Measurements from ENCODE around the gene RAB34. TPM values are rescaled to one million over a fixed set of nuclear protein-coding genes. Genes with fewer than 3 reads are reported as not detected.

RAB34 gene
- polyA plus RNA-seq, 3 donors, result 66.7 to 93.3 (median 79.1) TPM

GRCh38 chr17:28703552-28704218 is 14.0 kb downstream of the RAB34 start:
- H3K9me3 ChIP-seq (replicated peaks in 1 of 2; ENCODE audit: control insufficient read depth in 1 of 2, insufficient read depth in 1 of 2, low read length in 2 of 2), result no peaks in the 10 kb centered on the region
- intact Hi-C loops (cut with micrococcal nuclease), result no loop called here
- 95% methylated on average over 11 of the region's 16 CpGs for WGBS (ENCODE audit: insufficient coverage)
- no peak overlapping the region for H3K4me2 ChIP-seq (replicated peaks; ENCODE audit: extremely low read depth, low read length, poor library complexity, severe bottlenecking)
- H4K20me1 ChIP-seq (ENCODE audit: insufficient read depth, low read length), result peaks cover 14% of the 10 kb centered on the region
- H3K36me3 ChIP-seq (replicated peaks in 1 of 2; ENCODE audit: control insufficient read depth in 1 of 2, insufficient read depth in 2 of 2, low read length in 2 of 2), result peaks cover 59 to 71% of the 10 kb centered on the region in 2 donors
- DNase-seq, result no peak
- peak overlapping the region in 1 of 7 donors; percentile 52 for H3K27ac Mint-ChIP-seq
- TF ChIP-seq, protein P1, sequence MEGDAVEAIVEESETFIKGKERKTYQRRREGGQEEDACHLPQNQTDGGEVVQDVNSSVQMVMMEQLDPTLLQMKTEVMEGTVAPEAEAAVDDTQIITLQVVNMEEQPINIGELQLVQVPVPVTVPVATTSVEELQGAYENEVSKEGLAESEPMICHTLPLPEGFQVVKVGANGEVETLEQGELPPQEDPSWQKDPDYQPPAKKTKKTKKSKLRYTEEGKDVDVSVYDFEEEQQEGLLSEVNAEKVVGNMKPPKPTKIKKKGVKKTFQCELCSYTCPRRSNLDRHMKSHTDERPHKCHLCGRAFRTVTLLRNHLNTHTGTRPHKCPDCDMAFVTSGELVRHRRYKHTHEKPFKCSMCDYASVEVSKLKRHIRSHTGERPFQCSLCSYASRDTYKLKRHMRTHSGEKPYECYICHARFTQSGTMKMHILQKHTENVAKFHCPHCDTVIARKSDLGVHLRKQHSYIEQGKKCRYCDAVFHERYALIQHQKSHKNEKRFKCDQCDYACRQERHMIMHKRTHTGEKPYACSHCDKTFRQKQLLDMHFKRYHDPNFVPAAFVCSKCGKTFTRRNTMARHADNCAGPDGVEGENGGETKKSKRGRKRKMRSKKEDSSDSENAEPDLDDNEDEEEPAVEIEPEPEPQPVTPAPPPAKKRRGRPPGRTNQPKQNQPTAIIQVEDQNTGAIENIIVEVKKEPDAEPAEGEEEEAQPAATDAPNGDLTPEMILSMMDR (IDR thresholded peaks at IDR 0.05), result no peak
- no peak overlapping the region for H3K9ac ChIP-seq (ENCODE audit: insufficient read depth, low read length, poor library complexity, severe bottlenecking)
- no peak overlapping the region for H2AFZ ChIP-seq (ENCODE audit: insufficient read depth, low read depth, low read length, poor library complexity, severe bottlenecking)
- H3K4me3 ChIP-seq (replicated peaks in 1 of 3; ENCODE audit: low read depth in 2 of 3, low read length in 3 of 3), result no peak overlapping the region
- H3K27ac ChIP-seq (ENCODE audit: low read depth in 1 of 2, low read length in 2 of 2), result no peak overlapping the region
- H3K4me1 ChIP-seq (ENCODE audit: control insufficient read depth in 1 of 2, insufficient read depth in 2 of 2, low read length in 2 of 2), result no peaks in the 10 kb centered on the region
- peaks cover 69 to 72% of the 10 kb centered on the region in 2 donors for H3K36me3 Mint-ChIP-seq
- H3K27me3 Mint-ChIP-seq (ENCODE audit: low read depth in 3 of 3), result peaks cover 0 to 2% (median 2%) of the 10 kb centered on the region in 3 donors
- H3K9me3 Mint-ChIP-seq, result no peaks in the 10 kb centered on the region
- H3K27me3 ChIP-seq (ENCODE audit: control insufficient read depth in 2 of 2, insufficient read depth in 2 of 2, low read length in 2 of 2), result no peaks in the 10 kb centered on the region
- peaks cover 2% of the 10 kb centered on the region for H3K4me1 Mint-ChIP-seq
- H3K4me3 Mint-ChIP-seq, result no peak overlapping the region
- H3K79me2 ChIP-seq (ENCODE audit: insufficient read depth, low read length), result no peaks in the 10 kb centered on the region

GRCh38 chr17:28702752-28703150 is 14.9 kb downstream of the RAB34 start:
- H3K9me3 Mint-ChIP-seq, result no peaks in the 10 kb centered on the region
- no peak overlapping the region for H3K4me3 ChIP-seq (replicated peaks in 1 of 3; ENCODE audit: low read depth in 2 of 3, low read length in 3 of 3)
- intact Hi-C loops (cut with micrococcal nuclease), result no loop called here
- H3K9ac ChIP-seq (ENCODE audit: insufficient read depth, low read length, poor library complexity, severe bottlenecking), result no peak overlapping the region
- peaks cover 68 to 80% of the 10 kb centered on the region in 2 donors for H3K36me3 ChIP-seq (replicated peaks in 1 of 2; ENCODE audit: control insufficient read depth in 1 of 2, insufficient read depth in 2 of 2, low read length in 2 of 2)
- H3K36me3 Mint-ChIP-seq, result peaks cover 78% of the 10 kb centered on the region in 2 donors
- no peak for DNase-seq
- no peak overlapping the region for H3K4me3 Mint-ChIP-seq
- H3K4me1 Mint-ChIP-seq, result peaks cover 2% of the 10 kb centered on the region
- H2AFZ ChIP-seq (ENCODE audit: insufficient read depth, low read depth, low read length, poor library complexity, severe bottlenecking), result no peak overlapping the region
- no peaks in the 10 kb centered on the region for H3K27me3 ChIP-seq (ENCODE audit: control insufficient read depth in 2 of 2, insufficient read depth in 2 of 2, low read length in 2 of 2)
- H3K27me3 Mint-ChIP-seq (ENCODE audit: low read depth in 3 of 3), result peaks cover 0 to 2% (median 2%) of the 10 kb centered on the region in 3 donors
- H3K27ac ChIP-seq (ENCODE audit: low read depth in 1 of 2, low read length in 2 of 2), result no peak overlapping the region
- 100% methylated on average over 1 of the region's 3 CpGs for WGBS (ENCODE audit: insufficient coverage)
- TF ChIP-seq, protein P1 (IDR thresholded peaks at IDR 0.05), result no peak
- no peaks in the 10 kb centered on the region for H3K79me2 ChIP-seq (ENCODE audit: insufficient read depth, low read length)
- H3K9me3 ChIP-seq (replicated peaks in 1 of 2; ENCODE audit: control insufficient read depth in 1 of 2, insufficient read depth in 1 of 2, low read length in 2 of 2), result no peaks in the 10 kb centered on the region
- H3K4me1 ChIP-seq (ENCODE audit: control insufficient read depth in 1 of 2, insufficient read depth in 2 of 2, low read length in 2 of 2), result no peaks in the 10 kb centered on the region
- no peak overlapping the region for H3K4me2 ChIP-seq (replicated peaks; ENCODE audit: extremely low read depth, low read length, poor library complexity, severe bottlenecking)
- H3K27ac Mint-ChIP-seq, result peak overlapping the region in 2 of 7 donors; percentile 10 to 55
- H4K20me1 ChIP-seq (ENCODE audit: insufficient read depth, low read length), result peaks cover 19% of the 10 kb centered on the region
